HepG2 (cell line): ENCODE data around the gene CORO7. TPM values are rescaled to one million over a fixed set of nuclear protein-coding genes. Genes with fewer than 3 reads are reported as not detected.

ENCODE experiments used
- AHR ChIP-seq: IDR thresholded peaks from 2 replicates; pipeline ENCODE4 v1.6.1; 2018; ENCODE audit warnings: missing genetic modification reagents, missing compliant biosample characterization
- EP300 ChIP-seq, 3 experiments: sonication (generic) in 1 of 3; formaldehyde crosslinking in 1 of 3; IDR thresholded peaks; 2 replicates each; pipeline versions ENCODE4 v1.5.1 to v1.6.1; 2011 to 2020; ENCODE audit warnings: low read depth in 2 of 3, low read length in 2 of 3, borderline replicate concordance in 1 of 3, improper control_type of control experiment in 1 of 3, mild to moderate bottlenecking in 1 of 3, missing genetic modification reagents in 1 of 3, moderate library complexity in 1 of 3
- GLMP ChIP-seq: sonication (generic); formaldehyde crosslinking; IDR thresholded peaks from 2 replicates; pipeline ENCODE4 v1.9.0; 2021; ENCODE audit warnings: missing genetic modification reagents, mild to moderate bottlenecking, borderline replicate concordance
- IKZF5 ChIP-seq: IDR thresholded peaks from 2 replicates; pipeline ENCODE4 v1.6.1; 2018; ENCODE audit warnings: missing genetic modification reagents, mild to moderate bottlenecking, missing compliant biosample characterization
- LCORL ChIP-seq, 2 experiments: fragments of 450-650 bp in 1 of 2; sonication (generic) in 1 of 2; formaldehyde crosslinking in 1 of 2; IDR thresholded peaks; 2 replicates each; pipeline versions ENCODE4 v1.5.0 to v1.6.1; 2017 to 2020; ENCODE audit warnings: antibody characterized with exemption in 1 of 2, missing genetic modification reagents in 1 of 2
- MXD3 ChIP-seq: IDR thresholded peaks from 2 replicates; pipeline ENCODE4 v1.6.1; 2016; ENCODE audit warnings: mild to moderate bottlenecking, missing biosample characterization, missing genetic modification reagents
- NFKBIZ ChIP-seq: IDR thresholded peaks from 2 replicates; pipeline ENCODE4 v1.6.1; 2018; ENCODE audit warnings: missing genetic modification reagents, missing compliant biosample characterization
- NPAS2 ChIP-seq: sonication (generic); formaldehyde crosslinking; IDR thresholded peaks from 2 replicates; pipeline ENCODE4 v1.8.0; 2022; ENCODE audit warnings: mild to moderate bottlenecking, missing genetic modification reagents, borderline replicate concordance
- PREB ChIP-seq: sonication (generic); formaldehyde crosslinking; IDR thresholded peaks from 2 replicates; pipeline ENCODE4 v1.4.0; 2020; ENCODE audit warnings: missing genetic modification reagents
- RELA ChIP-seq: sonication (generic); formaldehyde crosslinking; IDR thresholded peaks from 2 replicates; pipeline ENCODE4 v1.4.0; 2020; ENCODE audit warnings: missing genetic modification reagents
- SCMH1 ChIP-seq: sonication (generic); formaldehyde crosslinking; IDR thresholded peaks from 2 replicates; pipeline ENCODE4 v1.9.0; 2021; ENCODE audit warnings: missing genetic modification reagents, mild to moderate bottlenecking, borderline replicate concordance
- YY1 ChIP-seq: IDR thresholded peaks from 2 replicates; pipeline ENCODE4 v1.6.1; 2011; ENCODE audit warnings: low read length, low read depth, moderate library complexity, mild to moderate bottlenecking; ENCODE audit not compliant: insufficient read depth, insufficient replicate concordance
- ZNF687 ChIP-seq: sonication (generic); formaldehyde crosslinking; IDR thresholded peaks from 2 replicates; pipeline ENCODE4 v1.5.1; 2020; ENCODE audit warnings: mild to moderate bottlenecking, missing genetic modification reagents, moderate library complexity
- ZSCAN20 ChIP-seq: sonication (generic); formaldehyde crosslinking; IDR thresholded peaks from 2 replicates; pipeline ENCODE4 v1.4.0; 2020; ENCODE audit warnings: missing genetic modification reagents, mild to moderate bottlenecking, borderline replicate concordance
- polyA plus RNA-seq, 8 experiments: library from polyadenylated mRNA; depleted of rRNA in 3 of 8; stranded (reverse) in 7 of 8; unstranded in 1 of 8; fragments of >200 nt; fragmentation: Illumina TruSeq in 4 of 8; extraction: Trizol in 4 of 8; gene quantifications; 2 replicates each; pipeline versions ENCODE4 v1.2.1 to v1.2.3, GENCODE V29; 2011 to 2016; ENCODE audit warnings: low read depth in 4 of 8, missing spikeins in 1 of 8, mixed read lengths in 1 of 8; ENCODE audit not compliant: insufficient read depth in 1 of 8
- total RNA-seq, 5 experiments: library from RNA; depleted of rRNA; stranded (reverse); fragments of >200 nt; fragmentation: Illumina TruSeq; extraction: Trizol; gene quantifications; 2 replicates each; pipeline ENCODE4 v1.2.3, GENCODE V29; 2016; ENCODE audit warnings: low read depth in 1 of 5

The CORO7 gene
- total and polyA plus RNA-seq, 2 of the 13 experiments (the other 11 are each of a cell fraction or from before 2014, with no cell fraction given) = 9.9 to 14.3 TPM

GRCh38 chr16:4461250-4462085 lies 45.1 kb upstream of the CORO7 start (continued):
- TF ChIP-seq YY1 (peak; percentile 29), IKZF5 (peak; percentile 92; the same call in 1 of the 2 replicates), PREB (CRISPR knock-in tag) (no peak), ZNF687 (peak; percentile 95), LCORL (IDR thresholded peaks at IDR 0.05) (no peak), LCORL (CRISPR knock-in tag; IDR thresholded peaks at IDR 0.05) (peak; percentile 77; the same call in 1 of the 2 replicates), ZSCAN20 (no peak), SCMH1 (CRISPR knock-in tag) (no peak), RELA (no peak; the same call in 1 of the 2 replicates), NPAS2 (CRISPR knock-in tag) (no peak), GLMP (CRISPR knock-in tag) (no peak), EP300 (IDR thresholded peaks at IDR 0.05; ENCODE audit: low read depth in 2 of 2, low read length in 2 of 2) (peak; percentile 65 to 80; a peak in 3 of 4 replicates), EP300 (CRISPR knock-in tag; IDR thresholded peaks at IDR 0.05; ENCODE audit: borderline replicate concordance) (peak; percentile 71; the same call in 1 of the 2 replicates), AHR (CRISPR knock-in tag) (no peak), NFKBIZ (CRISPR knock-in tag) (no peak; the same call in 1 of the 2 replicates), MXD3 (CRISPR knock-in tag) (no peak)
